Liver (tissue), 9 donors: ENCODE data around the gene LRRC61. TPM values are rescaled to one million over a fixed set of nuclear protein-coding genes. Genes with fewer than 3 reads are reported as not detected.

Source experiments
- DNase-seq: peaks from one replicate; pipeline ENCODE4 v3.0.0-alpha.2; 2017; ENCODE audit warnings: low spot score
- H3K27ac ChIP-seq, 2 donors: one replicate each; pipeline ENCODE4 v1.7.0; 2013; ENCODE audit warnings: inconsistent platforms in 2 of 2, low read length in 2 of 2, control low read depth in 1 of 2, low read depth in 1 of 2, mild to moderate bottlenecking in 1 of 2
- H3K27me3 ChIP-seq, 4 donors: one replicate each; pipeline versions ENCODE4 v1.6.1 to v1.7.0; 2013; ENCODE audit warnings: low read length in 3 of 4, inconsistent platforms in 1 of 4, mild to moderate bottlenecking in 1 of 4, moderate library complexity in 1 of 4; ENCODE audit not compliant: control insufficient read depth in 4 of 4, insufficient read depth in 4 of 4
- H3K36me3 ChIP-seq, 4 donors: one replicate each; pipeline versions ENCODE4 v1.6.1 to v1.7.0; 2013; ENCODE audit warnings: low read length in 3 of 4, mild to moderate bottlenecking in 3 of 4, low read depth in 1 of 4, moderate library complexity in 1 of 4; ENCODE audit not compliant: control insufficient read depth in 4 of 4, insufficient read depth in 3 of 4
- H3K4me1 ChIP-seq, 4 donors: one replicate each; pipeline versions ENCODE4 v1.6.1 to v1.7.0; 2013; ENCODE audit warnings: low read length in 3 of 4, mild to moderate bottlenecking in 3 of 4, moderate library complexity in 1 of 4; ENCODE audit not compliant: control insufficient read depth in 4 of 4, insufficient read depth in 4 of 4
- H3K4me3 ChIP-seq, 3 donors: one replicate each; pipeline versions ENCODE4 v1.6.1 to v1.7.0; 2013; ENCODE audit warnings: low read length in 3 of 3, control low read depth in 1 of 3, low read depth in 1 of 3, mild to moderate bottlenecking in 1 of 3
- H3K9ac ChIP-seq, 2 donors: one replicate each; pipeline ENCODE4 v1.7.0; 2013; ENCODE audit warnings: low read length in 2 of 2, mild to moderate bottlenecking in 2 of 2, moderate library complexity in 2 of 2, control low read depth in 1 of 2, low read depth in 1 of 2
- H3K9me3 ChIP-seq, 4 donors: one replicate each; pipeline versions ENCODE4 v1.6.1 to v1.7.0; 2013; ENCODE audit warnings: low read length in 3 of 4; ENCODE audit not compliant: control insufficient read depth in 4 of 4
- ATF3 ChIP-seq: IDR thresholded peaks from 2 replicates; pipeline ENCODE4 v1.6.1; 2016; ENCODE audit warnings: antibody characterized with exemption
- CTCF ChIP-seq: fragments of 150-350 bp; IDR thresholded peaks from 2 replicates; pipeline ENCODE4 v1.5.1; 2017; ENCODE audit warnings: improper control_type of control experiment, low read depth, low read length; ENCODE audit not compliant: missing input control
- EGR1 ChIP-seq, 2 donors: IDR thresholded peaks; 2 replicates each; pipeline ENCODE4 v1.6.1; 2016 to 2018; ENCODE audit warnings: antibody characterized with exemption in 2 of 2, low read depth in 2 of 2
- FOXA1 ChIP-seq: IDR thresholded peaks from 2 replicates; pipeline ENCODE4 v1.6.1; 2016; ENCODE audit warnings: antibody characterized with exemption
- GABPA ChIP-seq, 2 donors: IDR thresholded peaks in 1 of 2; conservative IDR thresholded peaks in 1 of 2; 2 replicates each; pipeline ENCODE4 v1.6.1; 2016; ENCODE audit warnings: antibody characterized with exemption in 2 of 2, mild to moderate bottlenecking in 1 of 2, moderate library complexity in 1 of 2
- HNF4A ChIP-seq, 2 donors: conservative IDR thresholded peaks; 2 replicates each; pipeline ENCODE4 v1.6.1; 2016; ENCODE audit warnings: antibody characterized with exemption in 2 of 2, mild to moderate bottlenecking in 2 of 2
- HNF4G ChIP-seq: IDR thresholded peaks from 2 replicates; pipeline ENCODE4 v1.6.1; 2016; ENCODE audit warnings: antibody characterized with exemption
- JUND ChIP-seq, 2 donors: IDR thresholded peaks; 2 replicates each; pipeline ENCODE4 v1.6.1; 2016; ENCODE audit warnings: antibody characterized with exemption in 2 of 2
- MAX ChIP-seq: IDR thresholded peaks from 2 replicates; pipeline ENCODE4 v1.6.1; 2016; ENCODE audit warnings: antibody characterized with exemption
- NR2F2 ChIP-seq: IDR thresholded peaks from 2 replicates; pipeline ENCODE4 v1.6.1; 2016; ENCODE audit warnings: antibody characterized with exemption
- RAD21 ChIP-seq, 2 donors: IDR thresholded peaks; 2 replicates each; pipeline ENCODE4 v1.6.1; 2016; ENCODE audit warnings: antibody characterized with exemption in 2 of 2, mild to moderate bottlenecking in 2 of 2
- REST ChIP-seq: IDR thresholded peaks from 2 replicates; pipeline ENCODE4 v1.6.1; 2016; ENCODE audit warnings: antibody characterized with exemption, mild to moderate bottlenecking
- RXRA ChIP-seq, 2 donors: IDR thresholded peaks; 2 replicates each; pipeline ENCODE4 v1.6.1; 2017 to 2018; ENCODE audit warnings: antibody characterized with exemption in 2 of 2, mild to moderate bottlenecking in 1 of 2
- SP1 ChIP-seq: IDR thresholded peaks from 2 replicates; pipeline ENCODE4 v1.6.1; 2018; ENCODE audit warnings: antibody characterized with exemption, mild to moderate bottlenecking
- TAF1 ChIP-seq: conservative IDR thresholded peaks from 2 replicates; pipeline ENCODE4 v1.6.1; 2016; ENCODE audit warnings: antibody characterized with exemption, mild to moderate bottlenecking
- YY1 ChIP-seq: IDR thresholded peaks from 2 replicates; pipeline ENCODE4 v1.6.1; 2016; ENCODE audit warnings: antibody characterized with exemption, mild to moderate bottlenecking
- ZBTB33 ChIP-seq: IDR thresholded peaks from 2 replicates; pipeline ENCODE4 v1.6.1; 2016; ENCODE audit warnings: antibody characterized with exemption
- WGBS: extraction: QIAGEN DNeasy Blood & Tissue Kit; methylation state at CpG from one replicate; pipeline ENCODE4 v1.1.7; 2013; 5-methylcytosine and 5-hydroxymethylcytosine counted together
- polyA plus RNA-seq, 2 donors: library from polyadenylated mRNA; stranded (reverse) in 1 of 2; unstranded in 1 of 2; fragments of 200-250 nt in 1 of 2; fragments of >200 nt in 1 of 2; fragmentation: Nextera tagmentation in 1 of 2; extraction: Ambion mirVana in 1 of 2; gene quantifications; one replicate each; pipeline versions ENCODE4 v1.2.1 to v1.2.3, GENCODE V29; 2013 to 2015
- total RNA-seq, 2 donors: library from RNA; depleted of rRNA; stranded (reverse); fragments of >200 nt; gene quantifications; one replicate each; pipeline ENCODE4 v1.2.3, GENCODE V29; 2014
- donor health status: healthy.
- donor health status: healthy.
- donor health status: healthy.
- donor health status: healthy.
- donor health status: healthy.

Gene LRRC61
- total and polyA plus RNA-seq, 4 donors: 12.0 to 21.0 (median 15.6) TPM

GRCh38 chr7:150333659-150334058, 10.5 kb downstream of the LRRC61 start:
- TF ChIP-seq CTCF (no peak), EGR1 (IDR thresholded peaks at IDR 0.05; ENCODE audit: low read depth in 2 of 2) (no peak), JUND (IDR thresholded peaks at IDR 0.05) (no peak), ATF3 (no peak), ZBTB33 (no peak), RAD21 (IDR thresholded peaks at IDR 0.05) (no peak), HNF4G (no peak), MAX (no peak), RXRA (IDR thresholded peaks at IDR 0.05) (no peak), TAF1 (no peak), NR2F2 (no peak), REST (no peak), HNF4A (conservative IDR thresholded peaks at IDR 0.05) (no peak), GABPA (IDR thresholded peaks at IDR 0.05 in 1 of 2, conservative IDR thresholded peaks at IDR 0.05 in 1 of 2) (no peak), SP1 (no peak)
- Histone ChIP-seq H3K27me3 (no peaks in the 10 kb centered on the region), H3K27ac (no peak overlapping the region), H3K9me3 (no peaks in the 10 kb centered on the region), H3K4me1 (peaks cover 20 to 46% (median 41%) of the 10 kb centered on the region in 4 donors), H3K9ac (no peak overlapping the region), H3K4me3 (no peak overlapping the region), H3K36me3 (peaks cover 0 to 32% (median 8%) of the 10 kb centered on the region in 4 donors)
- WGBS: 95% methylated on average over 10 of the region's 10 CpGs
- DNase-seq: no peak

GRCh38 chr7:150334108-150334507, 11.0 kb downstream of the LRRC61 start:
- Histone ChIP-seq H3K9ac (no peak overlapping the region), H3K9me3 (no peaks in the 10 kb centered on the region), H3K4me1 (peaks cover 23 to 50% (median 45%) of the 10 kb centered on the region in 4 donors), H3K27ac (no peak overlapping the region), H3K36me3 (peaks cover 0 to 28% (median 7%) of the 10 kb centered on the region in 4 donors), H3K4me3 (no peak overlapping the region), H3K27me3 (no peaks in the 10 kb centered on the region)
- WGBS: 95% methylated on average over 8 of the region's 8 CpGs
- TF ChIP-seq HNF4G: no peak
- TF ChIP-seq NR2F2: no peak
- TF ChIP-seq RXRA (IDR thresholded peaks at IDR 0.05): no peak
- TF ChIP-seq TAF1: no peak
- no peak for TF ChIP-seq MAX
- no peak for TF ChIP-seq SP1
- no peak for TF ChIP-seq YY1
- no peak for TF ChIP-seq ZBTB33
- TF ChIP-seq FOXA1: no peak
- no peak for TF ChIP-seq EGR1 (IDR thresholded peaks at IDR 0.05; ENCODE audit: low read depth in 2 of 2)
- no peak for TF ChIP-seq GABPA (IDR thresholded peaks at IDR 0.05 in 1 of 2, conservative IDR thresholded peaks at IDR 0.05 in 1 of 2)
- no peak for TF ChIP-seq JUND (IDR thresholded peaks at IDR 0.05)
- no peak for DNase-seq
